Measurements from ENCODE around the gene ST8SIA2. TPM values are rescaled to one million over a fixed set of nuclear protein-coding genes. Genes with fewer than 3 reads are reported as not detected.
A peak's percentile ranks its signal among the peaks of the same experiment; 100 is the strongest.

Gene ST8SIA2
- total RNA-seq, 1 donor from 2014 or later = 3.2 TPM

GRCh38 chr15:92399271-92399950 is 5.7 kb downstream of the ST8SIA2 start:
- no peak for DNase-seq

GRCh38 chr15:92400573-92400972 is 6.9 kb downstream of the ST8SIA2 start:
- DNase-seq = no peak

DNA sequence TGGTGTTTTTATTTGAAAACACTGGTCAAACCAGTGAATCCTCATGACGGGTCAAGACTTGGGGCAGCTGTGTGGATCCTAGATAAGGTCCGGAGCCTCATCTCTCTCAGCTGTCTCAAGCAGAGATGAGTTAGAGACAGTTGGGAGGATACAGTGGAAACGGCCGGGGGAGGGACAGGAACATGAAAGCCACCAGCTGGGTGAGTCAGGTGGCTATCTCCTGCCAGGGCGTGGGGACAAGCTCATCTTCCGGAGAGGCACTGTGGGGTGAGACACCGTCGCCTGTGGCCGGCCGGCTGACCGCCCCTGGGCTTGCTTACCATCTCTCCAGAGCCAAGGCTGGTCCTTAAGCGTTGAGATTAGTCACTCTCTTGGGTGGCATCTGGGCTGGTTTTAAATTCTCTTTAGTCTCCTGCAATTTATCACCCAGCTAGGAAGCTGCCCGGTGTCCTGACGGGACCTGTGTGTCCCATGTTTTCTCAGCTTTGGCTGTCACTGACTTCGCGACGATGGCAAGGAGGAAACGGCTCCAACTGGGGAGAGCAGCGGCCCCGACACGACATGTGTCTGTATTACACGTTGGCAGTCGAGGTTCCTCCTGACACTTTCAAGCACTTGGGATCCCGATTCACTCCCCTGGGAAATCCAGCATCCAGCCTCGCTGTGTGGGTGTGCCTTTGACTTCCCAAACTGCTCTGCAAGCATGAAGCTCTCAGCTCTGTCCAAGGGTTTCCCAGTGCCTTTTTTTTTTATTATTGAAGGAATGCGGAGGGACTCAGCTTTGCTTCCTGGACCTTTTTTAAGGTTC is 7.5 kb downstream of the ST8SIA2 start:
- no peak for DNase-seq

DNA sequence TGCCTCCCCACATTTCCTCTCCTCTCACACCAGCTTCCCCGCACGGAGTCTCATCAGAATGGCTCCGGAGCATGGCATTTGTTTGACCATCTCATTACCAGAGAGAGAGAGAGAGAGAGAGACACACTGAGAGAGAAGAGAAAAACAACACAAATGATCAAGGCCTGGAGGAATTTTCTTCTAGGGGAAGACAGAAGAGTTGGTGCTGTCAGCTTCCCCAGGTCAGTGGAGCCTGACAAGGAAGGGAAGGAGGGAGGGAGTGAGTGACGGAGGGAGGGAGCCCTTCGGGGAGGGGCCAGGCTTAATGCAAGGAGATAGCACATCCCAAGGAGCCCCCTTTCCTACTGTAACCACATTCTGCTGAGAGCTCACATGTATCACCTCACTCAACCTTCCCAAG is 9.1 kb downstream of the ST8SIA2 start:
- no peak for DNase-seq

DNA sequence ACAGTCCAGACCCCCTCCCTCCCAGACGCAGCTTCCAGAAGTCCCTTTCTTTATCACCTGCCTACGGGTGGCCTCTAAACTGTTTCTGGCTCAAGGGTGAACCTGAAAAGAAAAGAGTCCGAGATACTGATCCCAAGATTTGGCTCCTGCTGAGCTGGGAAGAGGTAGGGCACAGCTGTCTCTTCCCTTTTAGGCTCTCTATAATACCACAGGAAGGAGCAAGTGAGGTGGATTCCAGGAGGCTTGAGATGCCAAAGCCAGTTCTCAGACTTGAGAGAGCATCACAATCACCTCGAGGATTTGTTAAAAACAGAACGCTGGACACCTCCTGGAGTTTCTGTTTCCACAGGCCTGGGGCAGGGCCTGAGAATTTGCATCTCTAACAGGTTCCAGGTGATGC is 12.3 kb downstream of the ST8SIA2 start:
- no peak for DNase-seq

- no peak for DNase-seq
Observed at GRCh38 chr15:92407321-92407720, 13.6 kb downstream of the ST8SIA2 start.

GRCh38 chr15:92407916-92408315 is 14.2 kb downstream of the ST8SIA2 start:
- no peak for DNase-seq

DNA sequence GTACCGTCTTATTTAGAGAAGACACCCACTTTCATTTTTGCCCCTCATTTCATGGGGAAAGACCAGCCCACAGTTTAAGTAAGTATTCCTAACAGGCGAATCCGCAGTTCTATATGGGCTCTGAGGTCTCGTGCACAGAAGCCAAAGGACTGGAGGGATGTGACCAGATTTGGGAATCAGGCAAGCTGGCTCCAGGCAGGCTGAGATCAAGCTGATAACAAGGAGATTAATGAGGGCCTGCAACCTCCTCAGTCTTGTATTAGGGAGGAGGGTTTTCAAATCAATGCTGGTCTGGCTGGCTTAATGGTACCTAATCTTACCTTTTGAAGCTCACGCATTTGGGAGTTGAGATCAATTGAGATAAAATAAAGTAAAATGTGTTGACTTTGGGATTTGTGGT is 15.3 kb downstream of the ST8SIA2 start:
- no peak for DNase-seq

- DNase-seq = no peak
Observed at GRCh38 chr15:92409521-92409920, 15.8 kb downstream of the ST8SIA2 start.

DNA sequence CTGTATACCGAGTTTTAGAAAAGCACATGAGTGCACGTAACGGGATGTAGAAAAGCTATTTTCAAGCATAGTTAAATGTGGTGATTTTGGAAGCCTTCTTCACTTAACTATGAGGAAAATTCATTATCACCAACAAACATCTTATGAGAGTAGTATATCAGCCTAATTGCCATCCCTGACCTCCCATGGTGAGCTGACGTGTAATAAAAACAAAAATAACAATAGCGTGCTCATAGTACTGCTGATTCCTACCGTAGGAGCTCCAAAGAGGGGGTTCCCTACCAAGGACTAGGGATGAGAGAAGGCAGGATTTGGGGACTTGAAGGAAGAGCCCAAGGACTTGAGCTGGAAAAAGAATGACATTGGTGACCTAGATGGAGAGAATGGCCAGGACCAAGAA is 16.9 kb downstream of the ST8SIA2 start:
- no peak for DNase-seq

- no peak for DNase-seq
Observed at GRCh38 chr15:92411256-92411655, 17.6 kb downstream of the ST8SIA2 start.

- DNase-seq = no peak
Observed at GRCh38 chr15:92413510-92413909, 19.8 kb downstream of the ST8SIA2 start.

DNA sequence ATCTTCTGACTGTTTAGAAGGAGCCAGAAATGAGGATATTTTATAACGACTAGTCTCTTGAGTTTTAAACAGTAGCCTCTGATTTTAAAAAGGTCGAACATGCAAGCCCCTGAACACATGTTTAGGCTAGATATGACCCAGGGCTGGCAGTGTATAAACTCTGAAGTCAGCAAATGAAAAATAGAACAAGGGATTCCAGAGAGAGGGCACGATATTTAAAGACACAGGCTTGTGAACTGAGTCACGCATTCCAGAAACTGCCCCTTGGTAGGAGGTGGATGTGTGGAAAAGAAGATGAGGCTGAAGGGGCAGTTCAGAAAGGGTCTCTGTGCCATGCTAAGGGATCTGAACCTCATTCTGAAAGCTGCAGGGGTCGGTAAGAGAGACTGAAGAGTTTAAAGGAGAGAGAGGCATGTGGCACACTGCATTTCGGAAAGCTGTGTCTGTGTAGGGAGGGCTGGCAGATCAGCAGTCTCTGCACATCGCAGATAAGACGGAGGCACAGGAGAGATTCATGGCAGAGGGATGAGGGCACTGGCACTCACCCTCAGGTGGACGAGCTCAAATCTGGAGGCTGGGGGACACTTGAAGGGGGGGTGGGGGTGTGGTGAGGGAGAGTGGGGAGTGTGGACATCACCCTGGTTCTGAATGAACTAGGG is 22.1 kb downstream of the ST8SIA2 start:
- no peak for DNase-seq

DNA sequence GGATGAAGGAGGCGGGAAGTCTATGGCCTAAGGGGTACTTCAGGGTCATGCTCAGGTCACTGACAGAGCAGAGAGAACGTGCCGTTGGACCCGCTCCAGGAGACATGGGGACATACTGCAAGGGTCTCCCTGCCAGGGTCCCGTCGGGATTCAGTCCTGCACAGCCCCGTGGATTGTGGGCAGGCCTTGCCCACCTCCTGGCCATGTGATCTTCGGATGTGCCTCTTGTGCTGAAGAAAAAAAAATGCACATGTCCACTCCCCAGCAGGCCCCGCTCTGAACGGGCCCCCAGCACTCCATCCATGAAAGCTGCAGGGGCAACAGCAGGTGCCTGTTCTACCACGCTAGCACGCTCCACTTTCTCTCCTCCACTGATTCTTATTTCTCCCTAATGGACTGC is 22.9 kb downstream of the ST8SIA2 start:
- no peak for DNase-seq

DNA sequence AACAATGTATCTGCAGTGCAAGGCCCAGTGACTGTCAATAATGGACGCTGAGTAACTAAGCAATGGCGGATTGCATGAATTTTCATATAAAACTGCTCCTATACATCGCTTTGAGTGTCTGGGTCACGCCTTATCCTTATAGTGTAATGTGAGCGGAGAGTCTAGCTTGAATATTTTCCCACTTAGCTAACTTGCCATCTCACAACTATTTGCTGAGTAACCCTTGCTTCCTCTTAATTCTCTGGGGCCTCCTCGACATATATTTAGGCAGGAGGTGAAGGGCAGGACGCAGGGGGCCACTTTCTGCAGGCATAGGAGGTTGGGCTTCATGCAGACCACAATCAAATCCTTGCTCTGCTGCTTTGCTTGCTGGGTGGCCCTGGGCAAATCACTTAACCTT is 24.0 kb downstream of the ST8SIA2 start:
- DNase-seq = peak; percentile 12

- no peak for DNase-seq
Observed at GRCh38 chr15:92418864-92419263, 25.2 kb downstream of the ST8SIA2 start.

GRCh38 chr15:92421976-92422375 is 28.3 kb downstream of the ST8SIA2 start:
- no peak for DNase-seq

DNA sequence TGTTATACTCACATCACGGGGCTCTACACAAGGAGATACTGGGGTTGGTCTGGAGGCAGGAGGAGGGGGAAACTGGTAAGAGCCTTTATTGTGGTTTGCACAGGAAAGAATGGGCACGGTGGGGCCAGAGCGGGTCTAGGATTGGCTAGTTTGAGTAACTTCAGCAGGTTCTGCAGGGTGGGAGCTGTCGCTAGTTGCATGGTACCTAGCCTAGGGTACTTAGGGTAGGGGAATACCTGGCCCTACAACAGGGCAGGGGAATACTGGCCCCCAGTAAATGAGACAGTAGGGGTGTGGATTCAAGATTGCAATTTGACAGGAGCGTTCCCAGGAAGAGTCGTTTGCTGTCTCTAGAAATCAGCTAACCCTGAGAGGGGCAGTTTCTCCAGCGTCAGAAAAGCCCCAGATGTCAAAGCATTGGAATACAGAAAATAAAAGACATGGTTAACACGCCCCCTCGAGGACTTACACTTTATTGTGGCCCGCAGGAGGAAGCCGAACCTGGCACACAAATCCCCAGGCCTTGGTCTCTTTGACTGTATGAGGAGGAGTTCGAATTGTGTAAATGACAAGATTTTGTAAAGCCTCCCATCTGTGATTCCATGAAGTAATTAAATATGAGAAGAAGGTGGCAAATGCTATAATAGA is 32.0 kb downstream of the ST8SIA2 start:
- no peak for DNase-seq

GRCh38 chr15:92429378-92430068 is 35.8 kb downstream of the ST8SIA2 start:
- DNase-seq = no peak

DNA sequence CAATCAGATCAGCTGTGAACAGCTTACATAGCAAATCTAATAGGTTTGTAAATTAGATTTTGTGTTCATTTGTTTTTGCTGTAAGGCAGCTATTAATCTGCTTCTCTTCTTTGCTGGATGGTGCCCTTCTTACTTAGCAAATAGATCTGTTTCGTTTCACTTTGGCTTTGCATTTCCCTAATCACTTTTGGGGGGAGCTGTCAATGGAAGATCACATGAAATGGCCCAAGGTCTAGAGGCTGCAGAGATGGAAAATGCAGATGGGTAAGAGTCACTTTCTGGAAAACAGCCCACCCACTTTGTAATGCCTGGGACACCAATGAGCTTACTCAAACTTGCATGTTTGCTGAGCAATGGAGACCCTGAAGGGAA is 36.4 kb downstream of the ST8SIA2 start:
- DNase-seq = no peak

GRCh38 chr15:92435145-92435544 is 41.5 kb downstream of the ST8SIA2 start:
- no peak for DNase-seq

DNA sequence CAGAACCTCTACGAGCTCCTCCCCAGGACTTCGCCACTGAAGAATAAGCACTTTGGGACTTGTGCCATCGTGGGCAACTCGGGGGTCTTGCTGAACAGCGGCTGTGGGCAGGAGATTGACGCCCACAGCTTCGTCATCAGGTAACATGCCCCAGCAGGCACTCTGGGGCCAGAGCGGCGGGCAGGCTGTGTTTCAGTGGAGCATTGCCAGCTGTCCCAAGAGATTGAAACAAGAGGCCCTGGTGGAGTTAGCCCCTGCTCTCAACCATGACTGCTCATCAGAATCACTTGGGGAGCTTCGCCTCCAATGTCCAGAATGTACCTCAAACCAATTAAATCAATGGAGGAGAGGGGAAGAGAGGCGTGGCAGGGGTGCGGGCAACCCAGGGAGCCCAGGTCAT is 44.8 kb downstream of the ST8SIA2 start:
- DNase-seq = no peak
